OCI-LY7 (cell line): ENCODE measurements around the gene SMAD4. TPM values are rescaled to one million over a fixed set of nuclear protein-coding genes. Genes with fewer than 3 reads are reported as not detected.

Experiments
- BruUV-seq: library from RNA; stranded (reverse); fragments of 400-500 nt; replicated peaks from 2 replicates; lab custom pipeline; 2021; lab: Mats Ljungman, UMichigan
- CTCF ChIA-PET: fragments of 300-600 bp; sonication (Branson Sonifier 250); formaldehyde crosslinking; loops from one replicate; lab custom pipeline; 2022; ENCODE audit warnings: antibody characterized with exemption; ENCODE audit not compliant: unreplicated experiment; lab: Charles Lee
- POLR2A ChIA-PET: fragments of 300-600 bp; sonication (Branson Sonifier 250); formaldehyde crosslinking; loops from one replicate; lab custom pipeline; 2022; ENCODE audit warnings: antibody characterized with exemption; lab: Charles Lee
- DNase-seq: peaks from one replicate; pipeline ENCODE4 v3.0.0-alpha.2; 2015; ENCODE audit warnings: low spot score
- H2AFZ ChIP-seq: fragments of 200-600 bp; sonication (generic), shearing (Covaris generic); 2 replicates; pipeline ENCODE4 v1.6.1; 2014; ENCODE audit warnings: mild to moderate bottlenecking, antibody characterized with exemption, low read length, moderate library complexity
- H3K27ac ChIP-seq: fragments of 200-600 bp; sonication (generic); 2 replicates; pipeline ENCODE4 v1.5.1; 2014; ENCODE audit warnings: mixed run types, low read depth, mild to moderate bottlenecking, moderate library complexity, low read length, inconsistent platforms; ENCODE audit not compliant: poor library complexity, severe bottlenecking
- H3K36me3 ChIP-seq: fragments of 200-600 bp; sonication (generic); 2 replicates; pipeline ENCODE4 v1.6.1; 2014; ENCODE audit warnings: mild to moderate bottlenecking, antibody characterized with exemption, low read length, moderate library complexity, mixed read lengths; ENCODE audit not compliant: insufficient read depth
- H3K4me1 ChIP-seq: fragments of 200-600 bp; sonication (generic); 2 replicates; pipeline ENCODE4 v1.5.1; 2014; ENCODE audit warnings: mild to moderate bottlenecking, low read length; ENCODE audit not compliant: insufficient read depth, poor library complexity, severe bottlenecking
- H3K4me2 ChIP-seq: fragments of 200-600 bp; sonication (generic); 2 replicates; pipeline ENCODE4 v1.6.1; 2014; ENCODE audit warnings: mild to moderate bottlenecking, low read length
- H3K4me3 ChIP-seq: fragments of 200-600 bp; sonication (generic); 2 replicates; pipeline ENCODE4 v1.5.1; 2014; ENCODE audit warnings: mild to moderate bottlenecking, low read depth, low read length; ENCODE audit not compliant: poor library complexity, severe bottlenecking
- H3K79me2 ChIP-seq: fragments of 200-600 bp; sonication (generic); 2 replicates; pipeline ENCODE4 v1.6.1; 2016; ENCODE audit warnings: low read depth, mild to moderate bottlenecking, low read length, moderate library complexity, mixed read lengths; ENCODE audit not compliant: insufficient read depth
- H3K9me2 ChIP-seq: fragments of 200-600 bp; sonication (generic); 2 replicates; pipeline ENCODE4 v1.6.1; 2016; ENCODE audit warnings: mild to moderate bottlenecking, low read length, mixed read lengths; ENCODE audit not compliant: insufficient read depth
- H3K9me3 ChIP-seq: fragments of 200-600 bp; sonication (generic); 2 replicates; pipeline ENCODE4 v1.6.1; 2014; ENCODE audit warnings: mild to moderate bottlenecking, mixed run types, low read length, mixed read lengths
- H4K20me1 ChIP-seq: fragments of 200-600 bp; sonication (generic); 2 replicates; pipeline ENCODE4 v1.6.1; 2014; ENCODE audit warnings: mild to moderate bottlenecking, antibody characterized with exemption, low read length, moderate library complexity, mixed read lengths; ENCODE audit not compliant: insufficient read depth
- CTCF ChIP-seq: fragments of 200-600 bp; sonication (generic); conservative IDR thresholded peaks from 2 replicates; pipeline ENCODE4 v1.5.1; 2014; ENCODE audit warnings: mild to moderate bottlenecking, antibody characterized with exemption, low read length, moderate library complexity, mixed read lengths
- EZH2phosphoT487 ChIP-seq: fragments of 200-600 bp; sonication (generic); IDR thresholded peaks from 2 replicates; pipeline ENCODE4 v1.6.1; 2018; ENCODE audit warnings: low read depth, borderline replicate concordance, mild to moderate bottlenecking, mixed run types, antibody characterized with exemption, low read length, moderate library complexity, mixed read lengths
- intact Hi-C: fragments of 100-400 bp; cut with micrococcal nuclease; formaldehyde crosslinking; loops from one replicate; pipeline ENCODE4 v1.10.0; 2022; ENCODE audit not compliant: unreplicated experiment
- total RNA-seq, 2 experiments: library from RNA; depleted of rRNA in 1 of 2; stranded (reverse); fragments of >200 nt in 1 of 2; shearing (Covaris generic) in 1 of 2; gene quantifications; 2 replicates each; pipeline ENCODE4 v1.2.3, GENCODE V29; 2014 to 2022

SMAD4 gene
- total RNA-seq, 2 experiments from 2014 or later, result 44.7 to 47.6 TPM

DNA sequence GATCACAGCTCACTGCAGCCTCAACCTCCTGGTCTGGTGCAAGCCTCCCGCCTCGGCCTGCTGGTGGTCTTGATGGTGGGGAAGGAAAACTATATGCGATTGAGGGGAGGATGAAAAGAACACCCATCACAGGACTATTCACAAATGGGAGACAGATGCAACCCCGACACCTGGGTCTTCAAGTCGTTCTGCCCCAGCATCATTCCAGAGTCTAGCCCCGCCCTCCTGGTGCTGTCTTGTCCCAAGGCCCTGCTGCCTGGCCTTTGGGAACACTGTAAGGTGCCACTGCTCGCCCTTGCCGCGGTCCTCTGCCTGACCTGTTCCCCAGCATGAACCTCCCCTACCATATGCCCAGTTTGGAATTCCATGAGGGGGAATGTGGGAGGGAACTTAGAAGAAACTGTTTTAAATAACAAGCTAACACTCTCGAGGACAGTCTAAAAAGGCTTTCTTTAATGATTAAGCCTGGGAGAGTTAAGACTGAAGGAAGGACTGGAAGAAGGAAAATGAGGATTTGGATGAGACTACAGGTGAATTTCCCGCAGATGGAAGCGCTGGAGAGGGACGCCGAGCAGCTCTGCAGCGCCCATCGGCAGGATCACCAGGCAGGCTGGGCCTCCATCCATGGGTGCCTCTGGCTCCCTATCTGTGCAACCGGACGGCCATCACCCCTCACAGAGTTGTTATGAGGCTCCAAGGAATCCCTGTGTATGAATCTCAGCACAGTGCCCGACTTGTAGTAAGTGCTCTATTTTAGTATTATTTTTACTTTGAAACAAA lies 92.4 kb downstream of the SMAD4 start:
- Histone ChIP-seq H3K9me3 (no peaks in the 10 kb centered on the region), H4K20me1 (no peaks in the 10 kb centered on the region), H3K27ac (no peak overlapping the region), H3K9me2 (no peaks in the 10 kb centered on the region), H3K4me3 (no peak overlapping the region), H3K79me2 (no peaks in the 10 kb centered on the region), H3K36me3 (no peaks in the 10 kb centered on the region), H2AFZ (no peak overlapping the region), H3K4me2 (no peak overlapping the region), H3K4me1 (no peaks in the 10 kb centered on the region)
- POLR2A ChIA-PET, result no interaction called here
- DNase-seq, result no peak
- BruUV-seq, result no TSS peak
- CTCF ChIA-PET, result no interaction called here
- intact Hi-C loops, result no loop called here
- no peak for TF ChIP-seq CTCF
- TF ChIP-seq EZH2phosphoT487, result no peak

DNA sequence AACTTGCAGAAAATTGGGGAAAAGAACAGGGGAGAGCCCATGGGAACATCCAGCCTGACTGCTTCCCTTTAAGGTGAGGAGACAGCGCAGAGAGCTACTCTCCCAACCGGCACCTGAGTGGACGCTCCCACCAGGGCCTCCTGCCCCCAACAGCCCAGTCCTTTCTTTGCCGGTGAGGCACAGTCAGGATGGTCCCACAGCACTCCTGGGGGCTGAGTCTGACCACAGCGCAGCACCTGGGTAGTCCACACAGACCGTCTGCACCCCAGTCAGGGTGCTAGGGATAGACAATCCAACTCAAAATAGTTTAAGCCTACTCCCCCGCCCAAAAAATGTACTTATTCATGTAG lies 93.0 kb downstream of the SMAD4 start:
- no peak for TF ChIP-seq EZH2phosphoT487
- TF ChIP-seq CTCF, result no peak
- no peak overlapping the region for H3K27ac ChIP-seq
- DNase-seq, result no peak
- no peaks in the 10 kb centered on the region for H3K4me1 ChIP-seq
- POLR2A ChIA-PET, result no interaction called here
- no TSS peak for BruUV-seq
- no peaks in the 10 kb centered on the region for H3K36me3 ChIP-seq
- CTCF ChIA-PET, result no interaction called here
- H3K4me3 ChIP-seq, result no peak overlapping the region
- H3K9me3 ChIP-seq, result no peaks in the 10 kb centered on the region
- no peaks in the 10 kb centered on the region for H3K79me2 ChIP-seq
- intact Hi-C loops, result no loop called here
- no peaks in the 10 kb centered on the region for H3K9me2 ChIP-seq
- H2AFZ ChIP-seq, result no peak overlapping the region
- H4K20me1 ChIP-seq, result no peaks in the 10 kb centered on the region
- H3K4me2 ChIP-seq, result no peak overlapping the region

DNA sequence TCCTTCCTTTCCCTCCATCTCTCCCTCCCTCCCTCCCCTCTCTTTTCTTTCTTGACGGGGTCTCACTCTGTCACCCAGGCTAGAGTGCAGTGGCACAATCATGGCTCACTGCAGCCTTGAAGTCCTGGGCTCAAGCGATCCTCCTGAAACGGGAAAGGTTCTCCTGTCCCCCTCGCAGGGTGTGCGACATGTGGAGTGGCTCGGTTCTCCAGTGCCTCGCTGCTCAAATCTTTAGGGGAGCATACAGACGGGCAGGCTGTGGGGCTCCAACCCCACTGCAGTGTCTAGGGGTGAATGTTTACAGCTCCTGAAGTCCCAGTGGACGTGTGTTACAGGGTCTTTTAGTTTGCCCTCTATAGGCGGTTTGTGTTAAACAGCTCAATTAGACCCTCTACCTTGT lies 93.5 kb downstream of the SMAD4 start:
- H3K9me3 ChIP-seq, result no peaks in the 10 kb centered on the region
- H3K27ac ChIP-seq, result no peak overlapping the region
- no peak overlapping the region for H3K4me3 ChIP-seq
- BruUV-seq, result no TSS peak
- H3K4me2 ChIP-seq, result no peak overlapping the region
- DNase-seq, result no peak
- H2AFZ ChIP-seq, result no peak overlapping the region
- ChIA-PET CTCF (no interaction called here), POLR2A (no interaction called here)
- no peak for TF ChIP-seq CTCF
- no peak for TF ChIP-seq EZH2phosphoT487
- H3K9me2 ChIP-seq, result no peaks in the 10 kb centered on the region
- H3K79me2 ChIP-seq, result no peaks in the 10 kb centered on the region
- no peaks in the 10 kb centered on the region for H4K20me1 ChIP-seq
- intact Hi-C loops, result no loop called here
- H3K36me3 ChIP-seq, result no peaks in the 10 kb centered on the region
- H3K4me1 ChIP-seq, result no peaks in the 10 kb centered on the region
